CD4-positive, alpha-beta T cell treated with Interleukin-17A for 4 hours (primary cell): Measurements from ENCODE around the gene E2F3.
A peak's percentile ranks its signal among the peaks of the same experiment; 100 is the strongest.
"Not testable (repeated sequence)": the region's sequence is repeated elsewhere in the genome, so short reads cannot be mapped to it uniquely, and the experiment has no call there.

ENCODE experiments used
- DNase-seq: peaks from one replicate; pipeline ENCODE4 v3.0.0-alpha.2; 2020; ENCODE audit warnings: mixed read lengths

Gene E2F3

DNA sequence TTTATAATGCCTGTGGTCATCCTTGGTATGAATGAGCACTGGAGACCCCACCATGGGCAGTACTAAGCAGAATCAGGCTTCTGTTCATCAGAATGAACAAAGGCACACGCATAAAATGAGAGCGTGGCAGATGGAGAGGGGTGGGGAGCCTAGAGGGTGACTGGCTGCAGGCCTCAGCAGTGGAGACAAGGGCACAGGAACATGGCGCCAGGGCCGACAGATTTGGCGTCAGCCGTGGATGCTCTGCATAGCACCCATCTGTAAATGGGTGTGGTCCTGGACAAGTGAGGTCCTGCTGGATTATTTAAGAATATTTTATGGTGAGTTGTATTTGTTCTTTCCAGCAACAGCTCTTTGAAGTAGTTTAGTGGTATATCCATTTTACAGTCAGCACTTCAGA lies 33.1 kb downstream of the E2F3 start:
- DNase-seq, result no peak

- no peak for DNase-seq
These were observed 35.0 kb downstream of the E2F3 start for GRCh38 chr6:20436719-20437118.

GRCh38 chr6:20437639-20438038 lies 36.0 kb downstream of the E2F3 start:
- DNase-seq, result no peak

- DNase-seq, result no peak
These were observed 36.9 kb downstream of the E2F3 start for GRCh38 chr6:20438462-20439070.

GRCh38 chr6:20439558-20439957 lies 37.9 kb downstream of the E2F3 start:
- DNase-seq, result no peak

GRCh38 chr6:20440296-20440695 lies 38.6 kb downstream of the E2F3 start:
- no peak for DNase-seq

GRCh38 chr6:20441236-20441635 lies 39.6 kb downstream of the E2F3 start:
- DNase-seq, result no peak

DNA sequence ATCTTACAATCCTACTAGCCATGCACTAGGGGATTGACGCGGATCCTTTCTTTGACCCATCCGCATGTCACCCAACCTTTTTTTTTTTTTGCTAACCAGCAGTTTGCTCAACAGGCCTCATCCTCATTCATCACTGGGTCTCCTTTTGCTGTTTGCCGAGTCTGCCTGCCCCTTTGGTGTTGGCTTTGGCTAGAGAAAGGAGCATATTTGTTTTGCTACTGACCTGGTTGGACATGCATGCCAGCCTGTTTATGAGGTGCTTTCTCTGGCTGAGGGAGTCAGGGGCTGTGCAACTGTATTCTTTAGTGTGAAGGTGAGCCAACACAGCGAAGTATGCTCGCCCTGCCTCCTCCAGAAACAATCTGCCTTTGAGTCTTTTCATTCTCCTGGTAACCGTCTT lies 40.2 kb downstream of the E2F3 start:
- no peak for DNase-seq

- no peak for DNase-seq
These were observed 43.1 kb downstream of the E2F3 start for GRCh38 chr6:20444786-20445271.

DNA sequence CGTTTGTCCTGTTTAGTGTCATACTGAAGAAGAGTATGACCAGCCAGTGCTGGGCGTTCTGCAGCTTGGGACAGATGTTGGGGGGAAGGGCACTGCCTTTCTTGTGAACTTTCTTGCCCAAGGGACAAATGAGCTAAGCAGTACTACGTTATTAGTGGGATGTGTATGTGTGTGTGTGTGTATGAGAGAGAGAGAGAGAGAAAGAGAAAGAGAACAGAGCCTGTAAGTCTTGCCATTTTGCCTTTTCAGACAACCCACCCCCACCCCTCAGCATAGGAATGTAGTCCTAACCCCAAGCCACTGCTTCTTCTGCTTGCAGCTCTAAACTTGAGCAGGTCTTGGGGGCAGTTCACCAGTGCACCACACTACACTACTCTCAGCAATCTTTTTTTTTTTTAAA lies 45.5 kb downstream of the E2F3 start:
- no peak for DNase-seq

DNA sequence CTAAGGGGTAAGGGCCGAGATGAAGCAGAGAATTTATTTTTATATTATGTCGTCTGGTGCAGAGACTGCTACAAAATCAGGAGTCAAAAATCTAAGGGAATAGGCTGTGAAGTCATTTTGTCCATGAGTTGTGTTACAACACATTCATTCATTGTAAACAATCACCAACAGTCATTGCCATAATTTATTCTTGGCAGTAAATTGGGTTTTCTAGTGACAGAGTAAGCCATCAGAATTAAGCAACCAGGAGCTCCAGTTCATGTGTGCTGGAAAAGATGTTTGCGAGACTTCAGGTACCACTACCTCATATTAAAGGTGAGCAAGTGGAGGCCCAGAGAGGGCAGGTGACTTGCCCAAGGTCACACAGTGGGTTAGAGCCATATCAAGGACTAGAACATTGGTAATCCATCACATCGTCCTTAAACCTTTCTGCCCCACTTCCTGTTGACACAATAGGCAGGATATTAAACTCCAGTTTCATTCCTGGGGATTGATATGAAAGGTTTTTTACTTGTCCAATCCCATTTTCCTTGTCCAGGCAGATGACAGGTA lies 46.0 kb downstream of the E2F3 start:
- no peak for DNase-seq

DNA sequence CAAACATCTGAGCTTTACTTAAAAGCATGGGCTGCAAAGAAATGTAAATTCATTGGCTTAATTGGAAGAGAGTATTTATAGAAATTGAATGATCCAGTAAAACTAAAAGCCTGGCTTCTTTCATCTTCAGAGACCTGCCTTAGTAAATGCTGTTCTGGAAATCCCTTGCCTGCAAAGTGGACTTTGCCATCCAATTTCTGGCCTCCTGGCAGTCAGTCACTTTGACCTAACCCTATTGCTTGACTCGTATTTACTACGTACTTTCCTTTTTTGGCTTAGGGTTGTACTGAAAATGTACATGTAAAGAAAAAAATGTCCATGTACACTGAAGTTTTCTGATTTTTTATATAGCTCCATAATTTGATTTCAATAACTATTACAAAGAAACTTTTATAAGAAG lies 47.1 kb downstream of the E2F3 start:
- DNase-seq, result no peak

GRCh38 chr6:20454204-20454824 lies 52.6 kb downstream of the E2F3 start:
- peak; percentile 33 for DNase-seq

DNA sequence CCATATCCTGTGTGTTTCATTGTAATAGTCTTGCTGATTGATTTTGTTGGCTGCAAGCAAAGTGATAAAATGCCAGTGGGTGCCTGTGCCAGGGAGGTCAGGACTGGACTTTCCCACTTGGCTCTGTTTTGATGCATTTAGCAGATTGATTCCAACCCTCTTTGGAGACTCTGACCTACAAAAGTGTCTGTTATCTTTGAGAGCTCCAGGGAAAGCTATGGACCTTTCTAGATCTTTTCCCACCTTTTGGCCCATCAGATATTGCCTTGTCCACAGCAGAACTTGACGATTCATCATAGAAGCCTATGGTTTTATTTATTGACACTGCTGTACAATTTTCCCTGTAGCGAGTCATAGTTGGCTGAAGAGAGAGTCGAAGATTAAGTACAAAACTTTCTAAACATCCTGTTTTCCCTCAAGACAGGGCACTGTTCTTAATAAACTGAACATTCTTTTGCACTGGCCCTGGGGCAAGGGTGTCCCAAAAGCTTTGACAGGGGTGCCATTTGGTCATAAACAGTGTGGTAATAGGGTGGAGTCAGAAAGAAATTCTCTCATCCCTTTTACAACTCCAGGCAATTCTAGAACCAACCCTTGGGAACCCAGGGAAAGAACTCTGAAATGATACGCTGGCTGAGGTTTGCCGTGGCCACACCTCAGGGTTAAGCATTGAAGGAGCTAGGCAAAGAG lies 53.7 kb downstream of the E2F3 start:
- no peak for DNase-seq

DNA sequence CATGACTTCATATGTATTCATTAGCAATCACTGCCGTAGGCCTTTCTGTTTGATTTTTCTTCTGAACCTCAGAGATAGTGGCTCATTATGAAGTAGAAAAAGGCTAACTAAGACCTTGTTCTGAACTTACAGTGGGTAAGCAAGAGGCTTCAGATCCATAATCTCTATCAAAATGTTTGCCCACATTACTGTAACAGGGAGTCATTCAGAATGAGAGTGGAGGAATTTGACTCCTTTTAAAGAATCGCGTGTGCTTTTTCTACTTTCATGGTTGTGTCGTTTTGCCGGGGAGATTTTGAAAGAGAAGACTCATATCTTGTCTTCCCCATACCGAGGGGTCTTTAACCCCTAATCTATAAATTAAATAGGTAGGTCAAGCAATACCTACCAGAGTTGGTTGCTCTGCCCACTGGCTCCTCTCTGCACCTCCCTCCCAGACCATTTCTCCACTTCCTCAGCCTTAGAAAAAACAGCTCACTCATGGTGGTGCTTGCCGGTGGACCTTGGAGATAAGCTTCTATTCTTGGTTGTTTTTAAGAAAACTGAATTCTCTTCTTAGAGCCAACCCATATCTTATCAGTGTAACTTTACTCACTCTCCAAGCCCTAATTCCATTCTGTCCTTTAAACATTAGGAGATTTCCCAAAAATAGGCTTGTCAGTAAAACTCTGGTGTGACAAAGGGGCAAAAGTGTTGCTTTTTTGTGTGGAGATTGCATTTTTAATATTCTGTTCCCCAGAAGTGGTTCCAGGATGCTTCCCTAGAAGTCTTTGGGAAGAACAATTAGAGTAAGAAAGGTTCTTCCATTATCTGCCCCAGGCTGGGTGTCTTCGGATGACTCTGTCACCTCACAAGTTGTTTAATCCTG lies 56.6 kb downstream of the E2F3 start:
- no peak for DNase-seq

DNA sequence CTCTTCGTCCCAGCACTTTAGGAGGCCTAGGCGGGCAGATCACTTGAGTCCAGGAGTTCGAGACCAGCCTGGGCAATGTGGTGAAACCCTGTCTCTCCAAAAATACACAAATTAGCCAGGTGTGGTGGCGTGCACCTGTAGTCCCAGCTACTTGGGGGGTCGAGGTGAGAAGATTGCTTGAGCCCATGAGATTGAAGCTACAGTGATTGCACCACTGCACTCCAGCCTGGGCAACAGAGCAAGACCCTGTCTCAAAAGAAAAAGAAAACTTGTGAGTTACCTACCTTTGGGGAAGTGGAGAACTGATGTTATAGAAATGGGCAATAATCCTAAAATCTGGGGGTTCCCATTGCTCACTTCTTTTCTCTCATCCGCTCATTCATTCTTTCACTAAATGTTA lies 58.0 kb downstream of the E2F3 start:
- no peak for DNase-seq

DNA sequence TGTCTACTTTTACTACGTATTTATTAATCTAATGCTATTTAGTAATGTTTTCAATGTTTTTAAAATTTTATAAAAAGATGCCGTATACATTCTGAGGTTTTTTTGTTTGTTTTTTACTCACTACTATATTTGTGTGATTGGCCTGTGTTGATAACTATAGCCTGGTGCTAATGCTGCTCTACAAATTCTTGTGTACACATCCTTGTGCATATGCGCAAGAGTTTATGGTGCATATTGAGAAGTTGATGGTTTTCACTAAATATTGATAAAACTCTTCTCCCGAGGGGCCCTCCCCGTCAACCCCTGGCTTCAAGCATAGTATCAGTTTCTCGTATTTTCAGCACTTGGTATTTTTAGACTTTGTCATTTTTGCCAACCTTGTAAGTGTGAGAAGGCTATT lies 59.9 kb downstream of the E2F3 start:
- DNase-seq, result no peak

DNA sequence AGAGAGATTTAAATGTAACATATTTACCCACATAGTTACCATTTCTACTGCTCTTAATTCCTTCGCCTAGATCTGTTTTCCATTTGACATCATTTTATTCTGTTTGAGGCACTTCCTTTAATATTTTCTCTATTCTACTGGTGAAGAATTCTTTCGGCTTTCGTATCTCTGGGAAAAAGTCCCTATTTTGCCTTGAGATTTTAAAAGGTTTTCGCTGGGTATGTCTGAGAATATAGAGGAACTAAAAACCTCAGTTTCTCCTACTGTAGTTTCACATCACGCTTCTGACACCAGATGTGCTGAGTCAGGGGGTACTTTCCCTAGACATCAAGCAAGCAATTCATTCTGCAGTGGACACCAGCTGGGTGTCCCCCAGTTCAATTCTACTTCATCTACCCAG lies 61.7 kb downstream of the E2F3 start:
- DNase-seq, result no peak

GRCh38 chr6:20464041-20464440 lies 62.4 kb downstream of the E2F3 start:
- DNase-seq, result no peak

DNA sequence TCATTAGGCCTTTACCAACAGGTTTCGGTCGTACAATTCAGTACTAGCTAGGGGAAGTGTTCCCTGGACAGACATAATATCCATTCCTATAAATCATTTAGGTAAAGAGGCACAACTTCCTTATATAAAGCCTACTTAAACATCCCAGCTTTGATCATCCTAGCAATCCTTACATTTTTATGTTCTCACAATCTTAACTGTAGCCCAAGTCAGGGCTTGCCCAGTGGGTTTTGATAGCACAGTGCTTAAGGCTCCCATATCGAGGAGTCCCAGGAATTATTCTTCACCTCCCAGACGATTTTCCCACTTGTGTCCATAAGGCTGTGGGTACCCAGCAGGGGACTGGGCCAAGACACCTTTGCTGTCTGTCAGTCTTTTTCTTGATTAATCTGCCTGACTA lies 63.2 kb downstream of the E2F3 start:
- DNase-seq, result no peak

GRCh38 chr6:20465616-20466015 lies 63.9 kb downstream of the E2F3 start:
- not testable (repeated sequence) for DNase-seq

DNA sequence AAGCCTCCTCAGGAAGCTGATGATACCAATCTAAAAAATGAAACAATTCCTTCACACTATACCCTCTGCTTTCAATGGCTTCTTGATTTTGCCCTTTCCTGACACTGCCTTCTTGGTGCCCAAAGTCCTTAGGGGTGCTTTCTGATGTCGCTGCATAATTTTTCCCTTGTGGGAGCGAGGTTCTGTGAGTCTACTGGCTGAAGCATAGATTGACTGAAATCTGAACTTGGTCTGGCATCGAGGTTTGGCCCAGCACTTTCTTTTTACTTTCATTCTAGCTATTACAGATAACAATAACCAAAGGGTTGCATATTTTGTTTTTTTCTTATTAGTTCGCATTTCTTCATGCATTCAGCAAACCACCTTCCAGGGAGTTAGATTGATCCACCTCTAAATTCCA lies 65.8 kb downstream of the E2F3 start:
- no peak for DNase-seq

DNA sequence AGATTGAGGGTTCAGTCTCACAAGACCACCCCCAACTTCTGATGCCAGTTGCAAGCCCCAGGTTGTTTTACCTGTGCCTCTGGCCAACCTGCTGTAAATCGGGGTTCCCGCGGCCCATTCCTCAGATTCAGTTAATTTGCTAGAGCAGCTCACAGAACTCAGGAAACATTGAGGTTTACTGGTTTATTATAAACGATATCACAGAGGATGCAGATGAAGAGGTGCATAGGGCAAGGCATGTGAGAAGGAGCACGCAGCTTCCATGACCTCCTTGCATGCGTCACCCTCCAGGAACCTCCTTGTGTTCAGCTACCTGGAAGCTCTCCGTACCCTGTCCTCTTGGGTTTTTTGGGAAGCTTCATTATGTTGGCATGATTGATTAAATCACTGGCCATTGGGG lies 66.5 kb downstream of the E2F3 start:
- DNase-seq, result no peak
